HL-60/S4 treated with phorbol 12-myristate 13-acetate at 8.2 ng/mL for 4 days and 3 days (cell line): ENCODE data around the gene PPP1R3E.

ENCODE experiments used
- in situ Hi-C: fragments of 300-500 bp; cut with MboI; formaldehyde crosslinking; loops from 2 replicates; pipeline ENCODE4 v1.15.0; 2022; ENCODE audit warnings: low sequenced_read_pairs

PPP1R3E gene

DNA sequence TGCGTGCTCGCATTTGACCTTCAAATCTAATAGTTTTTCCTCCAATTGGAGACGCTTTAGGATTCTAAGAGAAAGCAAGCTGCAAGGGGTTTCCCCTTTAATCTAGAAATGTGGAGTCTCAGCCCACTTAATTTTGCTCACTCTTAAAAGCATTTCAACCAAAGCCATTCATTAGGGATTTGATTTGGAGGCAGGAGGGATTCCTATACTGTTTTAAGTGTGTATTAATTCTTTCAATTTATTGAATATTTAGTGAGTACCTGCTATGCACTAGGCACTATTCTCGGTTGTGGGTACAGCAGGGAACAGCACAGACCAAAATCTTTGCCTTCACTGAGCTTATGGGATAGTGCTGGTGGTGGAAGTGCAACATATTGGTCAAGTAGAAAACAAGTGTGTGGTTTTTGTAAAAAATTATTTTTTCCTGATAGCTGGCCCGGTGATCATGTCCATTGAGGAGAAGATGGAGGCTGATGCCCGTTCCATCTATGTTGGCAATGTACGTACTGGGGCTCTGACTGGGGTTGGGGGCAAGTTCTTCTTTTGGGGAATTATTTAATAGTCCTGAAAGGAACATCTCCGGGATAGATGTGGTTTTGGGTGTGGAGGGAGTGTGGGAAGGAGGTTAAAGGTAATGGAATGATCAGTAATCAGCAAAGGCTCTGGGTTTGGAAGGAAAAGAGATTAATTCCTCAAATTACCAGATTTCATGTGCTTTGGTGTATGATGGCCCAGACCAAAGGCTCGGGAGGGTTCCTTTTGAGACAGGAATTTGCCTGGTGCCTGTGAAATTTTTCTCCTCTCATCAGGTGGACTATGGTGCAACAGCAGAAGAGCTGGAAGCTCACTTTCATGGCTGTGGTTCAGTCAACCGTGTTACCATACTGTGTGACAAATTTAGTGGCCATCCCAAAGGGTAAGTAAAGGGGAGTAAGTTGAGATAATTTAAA is 20.2 kb upstream of the PPP1R3E start:
- in situ Hi-C loops: no loop called here

DNA sequence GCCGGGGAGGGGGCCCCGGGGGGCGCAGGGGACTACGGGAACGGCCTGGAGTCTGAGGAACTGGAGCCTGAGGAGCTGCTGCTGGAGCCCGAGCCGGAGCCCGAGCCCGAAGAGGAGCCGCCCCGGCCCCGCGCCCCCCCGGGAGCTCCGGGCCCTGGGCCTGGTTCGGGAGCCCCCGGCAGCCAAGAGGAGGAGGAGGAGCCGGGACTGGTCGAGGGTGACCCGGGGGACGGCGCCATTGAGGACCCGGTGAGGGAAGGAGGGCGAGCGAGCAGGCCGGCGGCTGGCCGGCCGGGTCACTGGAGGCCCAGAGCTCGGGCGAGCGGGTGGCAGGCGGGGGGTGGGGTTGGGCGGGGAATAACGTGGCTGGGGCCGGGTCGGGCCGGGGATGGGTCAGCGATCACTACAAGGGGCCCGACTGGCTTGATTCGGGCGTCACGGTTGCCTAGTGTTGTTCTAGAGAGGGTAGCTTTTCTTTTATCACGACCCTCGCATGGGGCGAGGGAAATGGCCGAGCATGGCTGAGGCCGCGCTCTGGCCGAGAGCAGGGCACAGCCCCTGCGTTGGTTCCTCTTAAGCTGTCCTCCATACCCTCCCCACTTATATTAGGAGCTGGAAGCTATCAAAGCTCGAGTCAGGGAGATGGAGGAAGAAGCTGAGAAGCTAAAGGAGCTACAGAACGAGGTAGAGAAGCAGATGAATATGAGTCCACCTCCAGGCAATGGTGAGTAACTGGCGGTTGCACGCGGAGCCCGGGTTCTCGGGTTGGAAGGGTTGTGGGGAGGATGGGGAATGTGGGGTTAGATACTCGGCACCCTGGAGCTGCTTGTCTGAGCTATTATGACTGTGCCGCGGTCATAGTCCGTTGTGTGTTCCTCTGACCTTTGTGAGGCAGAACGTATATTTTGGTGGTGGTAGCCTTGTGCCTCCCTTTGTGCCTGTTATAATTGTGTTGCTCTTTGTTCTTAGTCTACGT is 19.2 kb upstream of the PPP1R3E start:
- in situ Hi-C loops: no loop called here

DNA sequence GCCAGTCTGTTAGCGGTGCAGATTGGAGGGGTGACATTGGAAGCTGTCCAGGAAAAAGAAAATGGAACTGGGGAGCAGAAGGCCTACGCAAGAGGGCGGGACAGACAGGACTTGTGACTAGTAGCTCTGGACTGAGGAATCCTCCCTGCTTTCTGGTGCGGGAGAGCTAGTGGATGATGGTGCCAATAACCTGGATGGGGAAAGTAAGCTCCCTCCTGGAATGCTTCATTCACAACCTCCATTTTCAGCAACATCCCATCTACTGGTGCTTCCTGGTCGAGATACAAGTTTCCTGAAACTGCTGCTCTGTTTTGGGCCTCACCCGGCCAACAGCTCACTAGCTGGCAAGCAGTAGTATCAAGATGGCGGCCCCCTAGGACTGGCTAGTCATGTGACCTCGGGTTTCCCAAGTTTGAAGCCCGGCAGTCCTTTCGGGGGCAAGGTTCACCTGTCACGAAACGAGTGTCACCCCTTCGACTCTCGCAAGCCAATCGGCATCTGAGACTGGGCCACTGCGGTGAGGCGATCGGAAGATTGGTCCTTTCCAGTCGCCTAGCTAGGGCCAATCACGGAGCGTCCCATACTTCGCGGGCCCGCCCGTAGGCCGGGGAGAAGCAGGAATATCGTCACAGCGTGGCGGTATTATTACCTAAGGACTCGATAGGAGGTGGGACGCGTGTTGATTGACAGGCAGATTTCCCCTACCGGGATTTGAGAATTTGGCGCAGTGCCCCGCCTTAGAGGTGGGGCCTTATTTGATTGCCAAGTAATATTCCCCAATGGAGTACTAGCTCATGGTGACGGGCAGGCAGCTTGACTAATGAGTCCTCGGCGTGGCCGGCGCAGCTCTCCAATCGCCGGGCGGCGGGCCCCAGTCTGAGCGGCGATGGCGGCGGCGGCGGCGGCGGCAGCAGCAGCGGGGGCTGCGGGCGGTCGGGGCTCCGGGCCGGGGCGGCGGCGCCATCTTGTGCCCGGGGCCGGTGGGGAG is 18.2 kb upstream of the PPP1R3E start, which contains the start of gene PABPN1:
PABPN1 (plus strand) TSS at position 874 of the 988 bp plus-strand sequence; CDS start at position 887, 13 bp downstream.
- in situ Hi-C loops: no loop called here

DNA sequence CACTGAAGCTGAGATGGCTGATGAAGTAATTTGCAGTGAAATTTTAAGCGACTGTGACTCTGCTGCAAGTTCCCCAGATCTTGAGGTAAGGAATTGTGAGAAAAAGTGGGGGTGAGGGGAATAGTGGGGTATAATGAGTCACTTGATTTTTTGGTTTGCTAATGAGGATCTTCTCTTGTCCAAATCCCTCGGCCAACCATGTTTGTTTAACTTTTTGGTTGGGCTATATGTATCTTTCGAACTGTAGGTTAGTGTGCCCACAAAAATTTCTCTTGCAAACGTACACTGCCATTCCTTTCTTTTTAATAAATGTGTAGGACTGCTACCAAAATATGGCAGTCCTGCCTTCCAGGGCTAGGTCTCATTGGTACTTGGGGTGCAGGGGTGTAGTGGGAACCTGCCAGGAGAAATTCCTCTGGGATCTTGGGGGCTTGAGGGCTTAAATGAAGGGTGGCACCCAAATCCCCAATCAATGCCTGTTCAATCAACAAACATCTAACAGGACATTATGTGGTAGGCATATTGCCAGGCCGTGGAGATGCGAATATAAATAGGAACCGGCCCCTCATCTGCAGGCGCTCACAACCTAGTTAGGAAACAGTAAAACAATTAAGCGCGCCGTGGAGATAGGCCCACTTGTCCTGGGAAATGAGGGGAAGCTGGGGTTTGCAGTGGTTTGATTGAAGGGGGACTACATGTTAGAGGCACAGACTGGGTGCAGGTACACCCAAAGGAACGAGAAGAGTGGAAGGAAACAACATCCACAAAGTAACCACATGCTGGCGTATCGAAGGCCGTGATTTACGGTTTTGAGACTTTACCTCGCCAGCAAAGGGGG is 17.3 kb upstream of the PPP1R3E start:
- in situ Hi-C loops: no loop called here

GRCh38 chr14:23316300-23316699 is 13.6 kb upstream of the PPP1R3E start:
- in situ Hi-C loops: no loop called here

GRCh38 chr14:23310546-23310945 is 7.9 kb upstream of the PPP1R3E start:
- in situ Hi-C loops: no loop called here

GRCh38 chr14:23308721-23309445 is 6.2 kb upstream of the PPP1R3E start:
- in situ Hi-C loops: no loop called here

- in situ Hi-C loops: no loop called here
Observed at GRCh38 chr14:23307687-23308644, 5.3 kb upstream of the PPP1R3E start.

GRCh38 chr14:23307146-23307530 is 4.5 kb upstream of the PPP1R3E start:
- in situ Hi-C loops: no loop called here

- in situ Hi-C loops: no loop called here
Observed at GRCh38 chr14:23306412-23307145, 3.9 kb upstream of the PPP1R3E start, which contains the start of gene BCL2L2. Gene BCL2L2, plus strand, starts transcription at chr14:23306833. Its CDS starts 935 bp downstream, at chr14:23307768.

- in situ Hi-C loops: no loop called here
Observed at GRCh38 chr14:23301969-23302289, 730 bp downstream of the PPP1R3E start.

GRCh38 chr14:23301288-23301968 is 1.2 kb downstream of the PPP1R3E start:
- in situ Hi-C loops: no loop called here

DNA sequence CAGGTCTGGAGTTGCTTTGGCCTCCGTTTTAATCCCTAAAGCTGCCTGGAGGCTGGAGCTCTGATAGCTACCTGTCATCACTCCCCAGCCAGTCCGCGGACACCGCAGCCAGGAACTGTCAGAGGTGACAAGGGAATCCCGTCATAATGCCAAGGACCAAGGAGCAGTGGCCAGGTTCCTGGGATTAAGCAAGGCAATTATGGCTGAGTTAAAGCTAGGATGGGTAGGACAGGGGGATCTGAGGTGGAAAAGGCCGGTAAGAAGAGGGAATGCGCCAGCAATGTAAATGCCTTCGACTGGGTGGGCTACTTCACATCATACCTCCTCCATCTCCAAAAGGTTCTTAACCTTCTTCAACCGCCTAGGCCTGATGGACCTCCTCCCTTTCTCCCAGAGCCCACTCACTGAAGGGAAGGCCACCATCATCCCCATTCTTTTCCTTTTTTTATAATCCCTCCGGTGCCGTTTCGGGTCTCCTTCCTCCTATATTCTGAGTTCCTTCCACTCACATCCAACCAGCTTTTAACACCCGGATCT is 1.9 kb downstream of the PPP1R3E start:
- in situ Hi-C loops: no loop called here

DNA sequence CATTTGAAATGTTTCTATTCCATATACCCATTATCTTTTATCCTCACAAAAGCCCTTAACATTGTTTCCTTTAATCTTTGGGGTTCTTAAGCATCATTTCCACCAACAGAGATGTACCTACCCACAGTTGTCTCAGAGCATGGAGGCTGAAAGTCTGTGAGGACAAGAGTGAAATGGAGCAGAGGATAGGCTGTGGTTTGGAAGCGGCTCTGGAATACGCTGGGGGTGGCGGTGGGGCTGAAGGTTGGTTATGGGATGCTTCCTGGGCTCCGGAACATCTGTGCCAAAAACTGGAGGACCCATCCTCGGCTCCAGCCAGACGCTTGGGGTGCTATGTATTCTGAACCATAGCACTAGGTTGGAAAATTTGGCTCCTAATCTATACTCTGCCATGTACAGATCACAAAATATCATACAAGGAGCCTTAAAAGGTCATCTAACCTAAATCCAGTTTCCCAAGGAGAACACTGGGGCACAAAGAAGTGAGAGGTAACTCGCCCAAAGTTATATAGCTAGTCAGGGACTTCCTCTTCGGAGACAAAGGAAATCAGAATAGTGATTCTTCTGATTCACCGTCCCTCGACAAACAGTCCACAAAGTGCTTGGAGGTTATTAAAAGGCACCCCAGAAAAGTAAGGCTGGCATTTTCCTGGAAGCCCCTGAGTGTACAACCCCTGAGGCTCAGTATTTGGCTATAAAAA is 2.5 kb downstream of the PPP1R3E start:
- in situ Hi-C loops: no loop called here

GRCh38 chr14:23299211-23299957 is 3.3 kb downstream of the PPP1R3E start:
- in situ Hi-C loops: no loop called here
